Measurements from ENCODE around the gene MYH13.

Gene MYH13

GRCh38 chr17:10372906-10373305, at the start of gene MYH13:
TSS of gene MYH13 (minus strand) at chr17:10373006. CDS start at chr17:10364530, 8,476 bp downstream.
- H3K4me3 ChIP-seq (ENCODE audit: low read length), result no peak within 1 kb of the TSS
- DNase-seq (ENCODE audit: low read depth), result no peak
- TF ChIP-seq CTCF (conservative IDR thresholded peaks at IDR 0.05; ENCODE audit: low read length), result no peak

GRCh38 chr17:10421900-10422542, 49.2 kb upstream of the MYH13 start, which contains the start of gene MYH8:
TSS of gene MYH8 (minus strand) at chr17:10421950. CDS start at chr17:10420227, 1,723 bp downstream.
- no peak within 1 kb of the TSS for H3K4me3 ChIP-seq (ENCODE audit: low read length)
- TF ChIP-seq CTCF (conservative IDR thresholded peaks at IDR 0.05; ENCODE audit: low read length), result no peak
- no peak for DNase-seq (ENCODE audit: low read depth)

- TF ChIP-seq CTCF (conservative IDR thresholded peaks at IDR 0.05; ENCODE audit: low read length), result no peak
- DNase-seq (ENCODE audit: low read depth), result no peak
- no peak overlapping the region for H3K4me3 ChIP-seq (ENCODE audit: low read length)
Observed at GRCh38 chr17:10421211-10421610, 48.4 kb upstream of the MYH13 start.

GRCh38 chr17:10420811-10421210, 48.0 kb upstream of the MYH13 start:
- no peak for TF ChIP-seq CTCF (conservative IDR thresholded peaks at IDR 0.05; ENCODE audit: low read length)
- no peak overlapping the region for H3K4me3 ChIP-seq (ENCODE audit: low read length)
- no peak for DNase-seq (ENCODE audit: low read depth)

- TF ChIP-seq CTCF (conservative IDR thresholded peaks at IDR 0.05; ENCODE audit: low read length), result no peak
- no peak for DNase-seq (ENCODE audit: low read depth)
- H3K4me3 ChIP-seq (ENCODE audit: low read length), result no peak overlapping the region
Observed at GRCh38 chr17:10417431-10417830, 44.6 kb upstream of the MYH13 start.

- H3K4me3 ChIP-seq (ENCODE audit: low read length), result no peak overlapping the region
- no peak for DNase-seq (ENCODE audit: low read depth)
- TF ChIP-seq CTCF (conservative IDR thresholded peaks at IDR 0.05; ENCODE audit: low read length), result no peak
Observed at GRCh38 chr17:10415161-10415560, 42.4 kb upstream of the MYH13 start.

GRCh38 chr17:10403589-10403988, 30.8 kb upstream of the MYH13 start:
- no peak for TF ChIP-seq CTCF (conservative IDR thresholded peaks at IDR 0.05; ENCODE audit: low read length)
- H3K4me3 ChIP-seq (ENCODE audit: low read length), result no peak overlapping the region
- no peak for DNase-seq (ENCODE audit: low read depth)
